GM21367 (cell line): ENCODE results near the gene CYTH1.

ENCODE experiments used
- ATAC-seq: cut with Tn5 transposase; IDR thresholded peaks from one replicate; pipeline ENCODE4 v1.9.1; 2021; ENCODE audit not compliant: unreplicated experiment

CYTH1 gene

GRCh38 chr17:78805301-78805700, 23.2 kb upstream of the CYTH1 start:
- no peak for ATAC-seq

GRCh38 chr17:78804777-78805176, 22.7 kb upstream of the CYTH1 start:
- ATAC-seq = no peak

GRCh38 chr17:78803186-78803845, 21.2 kb upstream of the CYTH1 start:
- ATAC-seq = no peak

DNA sequence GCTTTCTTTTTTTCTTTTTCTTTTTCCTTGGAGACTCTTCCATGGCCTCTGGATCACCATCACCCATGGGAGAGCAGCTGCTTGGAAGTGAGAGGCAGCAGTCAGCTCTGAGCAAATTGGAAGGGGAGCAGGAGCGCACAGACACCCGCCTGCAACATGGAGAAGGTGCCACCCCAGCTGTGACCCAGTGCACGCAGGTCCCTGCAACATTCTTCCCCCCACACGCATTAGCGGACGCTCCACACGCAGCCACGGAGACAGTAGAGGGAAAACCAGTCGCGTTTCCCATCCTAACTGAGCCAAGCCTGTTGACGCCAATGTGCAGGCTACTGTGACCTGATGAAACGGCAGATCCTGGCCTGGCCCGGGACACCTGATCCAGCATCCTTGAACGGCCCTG, 20.4 kb upstream of the CYTH1 start:
- ATAC-seq = no peak

DNA sequence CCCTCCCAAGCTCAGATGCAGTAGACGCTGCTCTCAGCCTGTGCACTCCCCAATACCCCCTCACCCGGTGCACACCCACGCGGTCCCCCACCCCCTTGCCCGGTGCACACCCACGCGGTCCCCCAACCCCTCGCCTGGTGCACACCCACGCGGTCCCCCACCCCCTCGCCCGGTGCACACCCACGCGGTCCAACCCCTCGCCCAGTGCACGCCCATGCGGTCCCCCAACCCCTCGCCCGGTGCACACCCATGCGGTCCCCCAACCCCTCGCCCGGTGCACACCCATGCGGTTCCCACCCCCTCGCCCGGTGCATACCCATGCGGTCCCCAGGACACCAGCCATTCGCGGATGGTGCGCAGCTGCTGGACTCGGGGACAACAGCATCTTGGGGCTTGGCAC, 19.9 kb upstream of the CYTH1 start:
- ATAC-seq = no peak

DNA sequence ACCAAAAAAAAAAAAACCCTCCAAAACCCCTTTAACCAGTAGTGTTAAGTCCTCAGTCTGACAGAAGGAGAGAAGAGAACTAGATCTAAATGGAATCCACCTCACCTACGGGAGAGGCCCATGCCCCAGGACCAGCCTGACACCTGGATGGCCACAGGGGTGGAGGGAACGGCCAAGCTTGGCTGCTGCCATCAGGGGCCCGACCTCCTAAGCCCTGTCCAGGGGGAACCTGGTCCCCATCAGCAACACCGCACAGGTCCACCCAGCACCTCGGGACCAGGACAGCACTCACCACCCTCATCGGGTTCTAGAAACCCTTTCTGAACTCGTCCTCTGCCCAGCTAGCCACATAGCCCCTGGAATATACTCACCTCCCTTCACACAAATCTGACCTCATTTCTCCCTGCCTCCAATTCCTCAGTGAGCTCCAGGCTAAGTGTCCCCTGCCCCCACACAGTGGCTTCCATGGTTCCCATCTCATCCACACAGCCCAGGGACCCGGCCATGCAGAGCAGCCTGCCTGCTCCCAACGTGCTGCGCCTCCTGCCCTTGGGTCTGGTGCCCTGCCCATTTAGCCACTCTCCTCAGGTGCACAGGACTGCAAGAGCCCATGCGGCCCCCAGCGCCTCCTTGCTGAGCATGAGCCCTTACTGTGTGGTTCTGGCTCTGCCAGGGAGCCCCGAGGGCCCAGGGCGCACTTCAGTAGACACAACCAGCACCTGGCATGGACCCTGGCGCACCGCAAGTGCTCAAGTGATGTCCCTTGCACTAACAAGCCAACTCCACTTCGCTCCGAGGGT, 18.3 kb upstream of the CYTH1 start:
- no peak for ATAC-seq

- ATAC-seq = no peak
Measured at GRCh38 chr17:78798695-78799559, 16.9 kb upstream of the CYTH1 start.

GRCh38 chr17:78797691-78798585, 15.9 kb upstream of the CYTH1 start:
- ATAC-seq = no peak

GRCh38 chr17:78797213-78797612, 15.1 kb upstream of the CYTH1 start:
- ATAC-seq = no peak

DNA sequence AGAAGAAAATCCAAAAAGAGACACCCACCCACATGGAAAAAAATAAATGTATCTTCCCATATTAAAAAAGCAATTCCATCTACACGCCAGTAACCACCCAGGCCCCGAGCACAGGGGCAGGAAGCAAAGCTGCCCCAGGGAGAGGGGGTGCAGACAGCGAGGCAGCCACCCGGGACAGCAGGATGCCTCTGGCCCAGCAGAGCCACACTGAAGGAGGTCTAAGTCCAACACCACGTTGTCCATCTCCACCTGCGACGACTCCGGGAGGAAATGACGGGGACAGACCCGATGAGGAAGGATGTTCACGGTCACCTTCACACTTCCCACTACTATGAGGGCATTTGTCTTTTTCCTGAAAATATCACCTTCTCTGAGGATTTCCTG, 14.4 kb upstream of the CYTH1 start:
- no peak for ATAC-seq

- no peak for ATAC-seq
Measured at GRCh38 chr17:78795861-78796516, 13.9 kb upstream of the CYTH1 start.

DNA sequence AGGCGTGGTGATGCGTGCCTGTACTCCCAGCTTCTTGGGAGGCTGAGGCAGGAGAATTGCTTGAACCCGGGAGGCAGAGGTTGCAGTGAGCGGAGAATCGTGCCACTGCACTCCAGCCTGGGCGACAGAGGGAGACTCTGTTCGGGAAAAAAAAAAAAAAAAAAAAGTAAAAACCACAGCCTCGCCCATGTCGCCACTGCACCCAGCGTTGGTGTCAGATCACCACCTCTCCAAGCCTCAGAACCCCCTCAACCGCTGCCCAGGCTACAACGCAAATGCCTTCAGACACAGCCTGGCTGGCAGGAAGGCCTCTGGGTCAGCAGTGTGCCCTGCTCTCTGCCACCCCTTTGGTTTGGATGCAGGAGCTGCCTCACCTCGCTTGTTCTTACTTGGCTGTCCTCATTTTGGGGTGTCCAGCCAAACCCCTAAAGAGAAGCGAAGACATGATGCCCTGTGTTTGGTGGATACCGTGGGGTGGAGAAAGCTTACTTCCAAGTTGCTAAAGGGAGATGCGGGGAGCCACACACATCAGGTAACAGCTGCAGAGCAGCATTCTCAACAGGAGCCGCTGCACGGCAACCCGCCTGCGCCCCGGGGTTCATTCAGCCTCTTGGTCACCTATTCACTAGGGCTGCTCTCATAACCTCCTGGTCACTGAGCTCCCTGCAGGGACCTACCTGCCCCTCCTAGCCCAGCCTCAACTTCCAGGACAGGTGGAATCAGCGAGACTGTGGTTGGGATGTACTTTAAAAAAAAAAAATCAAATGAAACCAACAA, 13.0 kb upstream of the CYTH1 start:
- no peak for ATAC-seq

GRCh38 chr17:78794399-78794798, 12.3 kb upstream of the CYTH1 start:
- ATAC-seq = no peak

DNA sequence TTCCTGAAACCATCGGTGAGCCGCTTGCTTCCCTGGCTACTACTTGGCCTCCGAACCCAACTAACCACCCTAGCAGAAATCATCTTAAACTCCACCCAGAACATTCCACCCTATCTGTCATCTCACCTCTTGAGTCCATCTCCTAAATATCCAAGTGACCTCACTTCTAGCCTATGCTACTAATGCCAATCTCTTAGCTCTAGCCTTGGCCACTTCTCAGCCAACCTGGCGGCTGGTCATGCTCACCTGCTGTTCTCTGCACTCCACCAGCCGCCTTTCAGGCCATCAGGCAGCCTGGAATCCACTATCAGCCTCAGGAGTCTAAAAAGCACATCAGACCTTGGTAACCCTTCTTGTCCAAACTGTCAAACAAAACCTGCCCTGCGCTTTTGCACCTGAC, 11.9 kb upstream of the CYTH1 start:
- no peak for ATAC-seq

DNA sequence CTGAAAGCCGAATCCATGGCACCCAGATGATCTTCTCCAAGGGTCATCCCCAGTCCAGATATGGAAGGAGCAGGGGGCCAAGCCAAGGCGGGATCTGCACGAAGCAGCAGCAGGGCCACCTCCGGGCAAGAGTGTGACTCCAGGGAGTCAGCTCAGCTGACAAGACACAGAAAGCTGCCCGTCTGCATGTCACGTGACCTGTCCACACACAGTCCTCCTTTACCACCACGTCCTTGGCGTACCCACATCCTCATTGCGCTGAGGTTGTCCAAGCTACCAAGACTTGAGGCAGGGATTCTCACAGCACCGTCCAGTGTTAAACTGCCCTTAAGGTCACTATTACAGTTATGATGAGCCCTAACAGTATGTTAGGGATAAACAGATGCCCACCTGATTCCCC, 11.3 kb upstream of the CYTH1 start:
- ATAC-seq = no peak

DNA sequence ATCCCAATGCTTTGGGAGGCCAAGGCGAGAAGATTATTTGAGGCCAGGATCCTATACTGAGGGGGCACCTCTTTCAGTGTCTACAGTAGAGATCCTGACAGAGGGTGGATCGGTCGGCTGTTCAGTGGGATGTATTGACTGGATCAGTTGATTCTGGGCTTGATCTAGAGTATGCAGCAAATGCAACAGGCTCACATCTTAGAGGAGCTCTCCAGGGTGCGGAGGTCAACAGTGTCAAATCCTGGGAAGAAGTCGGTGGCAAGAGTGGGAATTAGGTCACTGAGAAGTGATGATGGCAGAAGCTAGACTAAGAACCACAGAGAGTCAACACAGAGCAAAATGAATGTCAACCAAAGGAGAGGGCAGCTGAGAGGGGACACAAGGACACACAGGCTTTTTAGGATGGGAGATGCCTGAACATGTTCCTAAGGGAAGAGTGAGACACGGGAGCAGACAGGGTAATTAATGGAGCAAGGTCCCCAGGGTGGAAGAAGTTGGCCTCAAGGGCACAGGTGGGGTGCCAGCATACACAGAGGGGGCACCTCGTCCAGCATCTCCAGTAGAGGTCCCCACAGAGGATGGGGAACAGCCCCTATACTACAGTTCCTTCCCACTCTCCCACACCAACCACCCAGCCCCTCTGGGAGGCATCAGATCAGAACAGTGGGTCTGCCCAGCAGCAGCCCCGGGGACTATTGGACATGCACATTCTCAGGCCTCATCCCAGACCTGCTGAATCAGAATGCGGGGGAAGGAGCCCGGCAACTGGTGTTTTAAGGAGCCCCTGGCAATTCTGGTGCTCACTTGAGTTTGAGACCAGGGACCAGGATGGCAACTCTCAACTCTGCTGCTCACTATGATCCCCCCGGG, 10.0 kb upstream of the CYTH1 start:
- ATAC-seq = no peak

DNA sequence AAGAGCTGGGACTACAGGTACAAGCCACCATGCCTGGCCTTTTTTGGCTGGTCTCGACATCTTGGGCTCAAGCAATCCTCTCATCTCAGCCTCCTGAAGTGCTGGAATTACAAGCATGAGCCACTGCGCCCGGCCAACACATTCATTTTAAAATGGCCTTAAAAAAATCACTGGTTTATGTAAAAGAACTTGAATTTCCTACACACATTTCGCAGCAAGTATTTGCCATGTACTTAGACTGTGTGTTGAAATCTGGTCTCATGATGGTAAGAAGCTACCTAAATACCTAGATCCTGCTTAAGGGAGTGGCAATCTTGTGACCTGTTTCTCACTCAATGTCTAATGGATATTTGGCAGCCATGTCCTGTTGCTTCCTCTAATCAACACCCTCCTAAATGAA, 8.5 kb upstream of the CYTH1 start:
- no peak for ATAC-seq

DNA sequence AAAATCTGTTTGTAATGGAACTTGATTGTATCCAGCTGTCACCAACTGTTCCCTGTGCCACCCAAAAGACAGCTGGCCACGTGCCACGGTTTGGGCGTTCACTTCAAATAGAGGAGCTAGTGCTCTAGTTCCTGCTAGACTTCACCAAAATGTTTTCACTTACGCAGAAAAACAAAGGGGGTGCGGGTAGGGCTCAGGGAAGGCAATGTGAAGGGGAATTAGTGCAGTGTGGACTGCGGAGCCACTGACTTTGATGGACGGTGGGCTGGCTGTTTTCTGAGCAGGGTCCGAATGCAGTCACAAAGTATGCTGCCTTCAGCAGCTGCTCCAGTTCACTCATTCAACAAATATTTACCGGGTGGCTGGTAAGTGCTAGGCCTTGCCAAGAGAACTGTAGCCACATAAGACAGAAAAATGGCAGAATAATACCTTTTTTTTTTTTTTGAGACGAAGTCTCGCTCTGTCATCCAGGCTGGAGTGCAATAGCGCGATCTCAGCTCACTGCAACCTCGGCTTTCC, 7.6 kb upstream of the CYTH1 start:
- no peak for ATAC-seq
